Stimulated activated CD8-positive, alpha-beta memory T cell treated with anti-CD3 and anti-CD28 coated beads, Interleukin-15, amount 100 ng/mL, for 4 hours (primary cell): ENCODE measurements around the gene TIMP4.

Experiments used
- DNase-seq, 2 donors: peaks; one replicate each; pipeline ENCODE4 v3.0.0-alpha.2; 2020; ENCODE audit warnings: low read depth in 2 of 2

The TIMP4 gene

DNA sequence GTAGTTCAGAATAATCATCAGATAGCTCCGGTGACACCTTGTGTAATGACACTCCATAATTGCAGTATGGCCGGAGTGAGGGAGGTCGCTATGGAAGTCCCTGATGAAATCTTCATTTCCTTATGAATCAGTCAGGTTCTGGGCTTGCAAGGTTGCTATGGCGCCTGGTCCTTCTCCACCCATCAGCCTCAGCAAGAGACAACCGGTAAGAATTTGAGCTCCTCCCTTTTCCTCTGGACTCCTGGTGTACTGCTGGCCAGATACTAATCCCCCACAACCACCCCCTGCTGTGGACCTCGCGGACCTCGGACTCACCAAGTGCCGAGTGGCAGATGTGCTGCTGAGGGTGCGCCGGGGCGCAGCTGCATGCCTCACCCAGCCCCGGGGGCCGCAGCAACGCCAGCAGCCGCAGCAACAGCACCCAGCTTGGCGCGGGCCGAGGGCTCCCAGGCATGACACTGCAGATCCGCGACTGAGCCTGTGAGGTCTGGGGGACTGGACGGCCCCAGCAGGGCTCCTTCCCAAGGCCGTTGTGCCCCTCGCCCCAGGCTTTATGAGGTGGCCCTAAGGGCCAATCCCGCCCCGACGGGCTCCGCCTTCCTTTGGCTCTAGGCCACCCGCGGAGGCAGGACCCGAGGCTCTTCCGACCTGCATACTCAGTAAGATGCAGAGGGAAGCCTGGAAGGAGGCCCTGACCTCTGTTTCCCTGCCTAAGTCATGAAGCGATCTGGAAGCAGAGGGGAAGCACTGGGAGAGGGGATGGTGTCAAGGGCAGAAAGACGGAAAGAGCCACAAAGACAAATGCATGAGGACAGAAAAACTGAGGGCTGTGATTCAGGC lies at the start of gene TIMP4:
Gene TIMP4 (minus strand): TSS at position 526 of the 840 bp plus-strand sequence. CDS start 72 bp downstream, at position 454.
- no peak for DNase-seq

DNA sequence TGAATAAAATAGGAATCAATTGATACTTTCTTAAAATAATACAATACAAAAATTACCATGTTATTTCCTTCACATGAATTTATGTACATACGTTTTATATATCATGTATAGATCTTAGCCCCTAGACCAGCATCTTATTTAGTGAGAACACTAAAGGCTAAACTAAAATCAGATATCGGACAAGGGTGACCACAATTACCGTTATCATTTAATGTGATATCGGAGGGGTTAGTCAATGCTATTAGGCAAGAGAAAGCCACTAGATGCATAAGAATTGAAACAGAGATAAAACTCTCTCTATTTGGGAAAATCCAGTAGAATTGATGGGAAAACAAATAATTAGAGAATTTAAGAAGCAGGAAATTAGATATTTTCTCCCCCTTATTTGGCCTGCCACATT lies 46.5 kb upstream of the TIMP4 start:
- DNase-seq, result no peak

DNA sequence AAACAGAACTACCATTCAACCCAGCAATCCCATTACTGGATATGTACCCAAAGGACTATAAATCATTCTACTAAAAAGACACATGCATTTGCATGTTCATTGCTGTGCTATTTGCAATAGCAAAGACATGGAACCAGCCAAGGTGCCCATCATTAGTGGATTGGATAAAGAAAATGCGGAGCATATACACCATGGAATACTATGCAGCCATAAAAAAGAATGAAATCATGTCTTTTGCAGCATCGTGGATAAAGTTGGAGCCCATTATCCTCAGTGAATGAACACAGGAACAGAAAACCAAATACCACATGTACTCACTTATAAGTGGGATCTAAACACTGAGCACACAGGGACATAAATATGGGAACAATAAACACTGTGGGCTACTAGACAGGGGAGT lies 43.1 kb upstream of the TIMP4 start:
- no peak for DNase-seq

DNA sequence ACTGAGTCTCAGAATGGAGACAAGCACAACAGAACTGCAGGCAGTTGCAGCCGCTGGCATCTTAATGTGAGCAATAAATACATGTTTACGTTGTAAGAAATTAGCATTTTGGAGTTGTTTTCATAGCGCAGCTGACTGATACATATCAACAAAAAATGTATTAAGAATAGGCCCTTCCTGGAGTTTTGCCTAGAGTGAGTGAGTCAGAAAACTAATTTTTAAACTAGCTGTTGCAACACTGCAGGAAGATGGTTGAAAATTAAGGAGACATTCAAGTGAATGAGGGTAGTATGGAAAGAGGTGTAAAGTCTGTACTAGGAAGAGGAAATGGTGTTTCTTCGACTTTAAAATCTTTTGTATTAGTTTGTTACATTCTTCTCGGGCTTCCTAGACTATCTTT lies 39.6 kb upstream of the TIMP4 start:
- no peak for DNase-seq

DNA sequence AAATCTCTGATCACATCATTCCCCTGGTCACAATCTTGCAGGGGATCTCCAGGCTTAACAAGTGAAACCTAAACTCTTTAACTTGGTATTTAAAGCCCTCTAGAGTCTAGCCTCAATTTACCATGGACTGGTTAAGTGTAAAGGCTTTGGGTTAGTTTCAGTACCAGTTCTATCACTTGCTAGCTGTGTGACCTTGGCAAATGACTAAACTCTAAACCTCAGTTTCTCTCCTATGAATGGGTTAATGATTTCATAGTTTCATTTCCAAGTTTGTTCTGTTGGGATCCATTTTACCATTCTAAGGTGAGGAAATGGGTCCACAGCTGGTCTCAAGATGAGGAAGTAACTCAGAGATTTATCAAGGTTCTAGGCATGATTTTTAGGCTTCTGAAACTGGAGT lies 38.8 kb upstream of the TIMP4 start:
- DNase-seq, result no peak

DNA sequence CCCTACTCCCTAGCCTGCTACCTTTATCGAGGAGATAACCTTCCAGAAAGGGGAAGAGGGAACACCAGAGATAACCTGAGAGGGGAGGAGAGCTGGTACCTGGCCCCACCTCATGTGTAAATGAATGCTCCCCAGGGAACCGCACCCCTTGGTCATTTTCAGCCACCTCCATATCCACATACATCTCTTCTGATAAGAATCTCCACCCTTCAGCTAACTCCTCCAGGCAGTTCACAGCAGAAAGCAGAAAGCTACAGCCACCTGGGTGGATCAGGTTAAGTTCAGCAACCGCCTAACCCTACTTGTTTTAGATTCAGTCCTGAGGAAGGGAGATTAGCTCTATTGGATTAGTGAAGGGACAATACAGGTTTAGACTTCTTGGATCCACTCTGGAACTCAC lies 38.0 kb upstream of the TIMP4 start:
- no peak for DNase-seq

DNA sequence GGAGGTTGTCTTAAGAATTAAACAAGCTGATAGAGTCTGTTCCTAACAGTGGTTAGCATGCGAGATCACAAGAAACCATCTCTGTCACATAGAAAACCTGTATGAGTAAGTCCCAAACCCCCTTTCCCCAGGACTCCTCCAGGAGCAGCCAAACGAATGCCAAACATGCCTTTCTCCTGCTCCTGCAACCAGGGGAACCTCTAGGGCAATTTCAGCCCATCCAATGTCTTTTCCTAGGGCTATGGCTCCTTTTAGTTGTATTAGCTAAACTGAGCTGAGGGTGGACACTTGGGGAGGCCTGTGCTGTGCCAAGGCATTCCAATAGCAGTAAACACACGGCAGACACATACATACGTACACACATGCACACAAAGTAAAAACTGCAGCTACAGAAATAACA lies 36.5 kb upstream of the TIMP4 start:
- no peak for DNase-seq

DNA sequence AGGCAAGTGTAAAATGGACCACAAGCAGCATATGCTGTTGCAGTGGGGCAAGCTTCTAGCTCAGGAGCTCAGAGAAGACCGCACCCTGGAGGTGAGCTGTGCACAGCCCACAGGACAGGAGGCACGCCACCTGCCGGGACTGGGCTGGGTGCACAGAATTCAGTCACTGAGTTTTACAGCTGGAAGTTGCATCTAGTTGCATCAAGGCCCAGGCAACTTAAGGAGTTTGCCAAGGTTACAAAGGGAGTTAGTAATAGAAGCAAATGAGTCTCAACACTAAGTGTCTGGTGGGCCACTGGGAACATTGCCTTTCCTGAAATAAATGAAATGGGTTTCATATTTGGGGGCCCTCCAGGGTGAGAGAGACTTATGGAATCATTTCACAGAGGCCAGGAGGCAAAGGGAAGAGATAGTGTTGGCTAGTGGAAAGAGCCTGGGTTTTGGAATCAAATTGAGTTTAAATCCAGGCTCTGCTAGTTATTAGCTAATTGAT lies 36.0 kb upstream of the TIMP4 start:
- no peak for DNase-seq

DNA sequence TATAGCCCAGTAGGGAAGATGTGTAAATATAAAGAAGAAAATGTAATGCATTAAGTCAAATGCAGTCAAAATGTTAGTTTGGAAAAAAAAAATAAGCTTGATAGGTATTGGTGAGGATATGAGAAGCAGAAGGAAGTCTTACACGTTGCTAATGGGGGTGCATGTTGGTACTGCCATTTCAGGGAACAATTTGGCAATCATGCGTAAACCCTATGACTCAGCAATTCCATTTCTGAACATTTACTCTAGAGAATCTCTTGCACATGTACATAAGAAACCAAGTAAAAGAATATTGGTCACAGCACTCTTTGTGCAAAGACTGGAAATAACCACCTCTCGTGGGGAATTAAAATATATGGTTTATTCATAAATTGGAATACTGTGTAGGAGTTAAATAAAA lies 35.5 kb upstream of the TIMP4 start:
- DNase-seq, result no peak

DNA sequence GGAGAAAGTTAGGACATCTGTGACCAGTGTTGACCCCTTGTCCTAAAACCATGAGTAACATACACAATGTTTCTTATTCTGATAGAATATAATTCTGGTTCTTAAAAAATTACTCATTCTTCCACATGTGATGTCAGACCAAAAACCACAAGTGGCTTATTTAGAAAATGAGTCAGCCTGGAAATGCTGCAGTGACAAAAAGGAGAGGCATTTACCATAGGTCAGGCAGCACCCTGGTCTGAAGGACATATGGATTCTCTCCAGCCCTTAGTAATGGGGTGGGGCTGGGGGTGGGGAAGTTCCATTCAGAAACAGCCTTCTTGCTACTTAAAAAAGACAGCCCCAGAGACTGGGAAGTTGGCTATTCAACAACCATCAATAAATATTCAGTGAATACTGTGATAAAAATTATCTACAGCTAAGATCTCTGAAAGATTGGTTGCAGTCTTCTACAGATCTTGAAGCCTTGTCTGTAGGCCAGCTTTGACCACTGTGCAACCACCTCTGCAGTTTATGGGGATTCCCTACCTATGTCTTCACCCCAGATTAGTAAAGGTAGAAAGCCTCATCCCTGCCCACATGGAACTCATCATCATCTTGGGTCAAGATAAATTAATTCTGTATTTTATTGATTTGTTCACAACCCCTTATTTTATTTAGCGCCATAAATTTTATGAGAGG lies 34.9 kb upstream of the TIMP4 start:
- no peak for DNase-seq

DNA sequence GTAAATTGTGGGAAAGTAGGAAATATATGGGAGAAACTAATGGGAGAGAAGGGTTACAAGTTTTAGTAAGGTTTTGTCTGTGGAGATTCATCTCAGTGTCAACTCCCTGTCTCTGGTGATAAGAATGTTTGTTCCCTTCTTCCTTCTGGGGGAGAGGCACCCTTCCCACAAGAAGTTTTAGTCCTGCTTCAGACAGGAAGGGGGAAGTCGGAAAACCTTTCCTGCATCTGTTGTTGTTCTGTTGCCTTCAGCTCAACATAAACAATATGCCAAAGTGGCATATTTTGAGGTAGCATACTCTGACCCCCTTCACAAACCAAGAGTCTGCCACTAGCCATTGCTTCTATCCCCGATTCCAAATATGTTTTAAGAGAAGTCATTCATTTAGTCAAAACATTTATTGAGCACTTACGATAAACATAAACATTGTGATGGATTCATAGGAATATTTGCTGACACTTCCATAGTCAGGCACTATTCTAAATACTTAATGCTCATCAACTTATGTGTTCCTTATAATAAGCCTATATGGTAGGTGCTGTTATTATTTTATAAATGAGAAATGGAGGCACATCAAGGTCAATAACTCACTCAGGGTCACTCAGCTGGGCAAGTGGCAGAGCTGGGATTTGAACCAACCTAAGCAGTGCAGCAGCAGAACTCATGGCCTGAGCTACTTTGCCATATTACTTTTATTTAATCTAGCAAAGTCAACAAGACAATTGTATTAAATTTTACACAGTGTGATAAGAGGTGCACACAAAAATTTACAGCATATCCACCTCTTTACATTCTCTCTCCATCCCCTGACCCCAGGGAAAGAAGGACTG lies 34.2 kb upstream of the TIMP4 start:
- no peak for DNase-seq

DNA sequence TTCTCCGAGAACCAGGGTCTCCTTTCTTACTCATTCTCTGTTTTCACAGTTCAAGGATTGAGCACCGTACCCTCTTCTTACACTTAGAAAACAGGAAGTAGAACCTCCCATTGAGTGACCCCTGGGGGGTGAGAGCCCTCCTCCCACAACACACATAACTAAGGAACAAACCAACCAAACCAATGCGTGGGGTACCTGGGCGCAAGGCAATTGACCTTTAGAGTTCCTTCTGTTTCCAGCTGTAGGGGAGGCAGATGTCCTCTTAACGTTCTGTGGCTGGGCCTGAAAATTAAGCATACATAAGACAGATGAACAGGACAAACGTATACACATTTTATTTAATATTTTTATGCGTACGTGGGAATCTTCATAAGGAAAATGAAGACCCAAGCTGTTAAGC lies 33.5 kb upstream of the TIMP4 start:
- DNase-seq, result no peak

DNA sequence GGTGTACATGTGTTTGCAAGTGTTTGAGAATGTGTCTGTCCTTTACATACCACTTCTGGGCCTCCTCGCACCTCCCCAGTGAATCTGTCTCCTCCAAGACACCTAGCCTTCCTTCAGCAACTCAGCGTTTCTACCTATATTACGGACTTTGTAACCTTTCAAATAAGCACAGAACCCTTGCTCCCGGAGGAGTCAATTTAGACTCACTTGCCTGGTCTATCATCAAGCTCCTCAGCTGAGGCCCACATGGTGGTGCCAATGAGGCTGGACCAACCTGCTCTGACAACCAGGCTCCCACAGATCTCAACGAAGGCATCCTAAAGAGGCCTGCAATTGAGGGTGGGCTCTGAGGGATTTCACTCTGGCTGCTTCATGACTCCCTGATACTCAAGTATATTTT lies 32.8 kb upstream of the TIMP4 start:
- no peak for DNase-seq

DNA sequence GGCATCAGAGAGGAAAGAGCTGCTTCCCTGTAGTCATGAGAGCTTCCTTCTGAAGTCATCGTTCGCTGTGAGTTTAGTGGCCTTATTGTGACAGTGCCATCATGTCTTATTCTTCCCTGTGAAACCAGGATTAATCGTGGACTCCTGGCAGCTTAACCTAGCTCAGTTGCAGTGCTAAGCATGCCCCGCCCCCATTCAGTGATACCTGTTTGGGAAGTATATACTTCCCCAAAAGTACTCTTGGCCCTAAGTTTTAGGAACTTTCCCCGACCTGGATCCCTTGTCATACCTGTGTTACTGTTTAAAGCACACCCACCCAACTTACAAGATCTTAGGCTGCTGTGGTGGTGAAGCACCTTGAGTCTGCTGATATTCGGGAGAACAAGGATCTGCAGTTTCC lies 32.1 kb upstream of the TIMP4 start:
- no peak for DNase-seq

DNA sequence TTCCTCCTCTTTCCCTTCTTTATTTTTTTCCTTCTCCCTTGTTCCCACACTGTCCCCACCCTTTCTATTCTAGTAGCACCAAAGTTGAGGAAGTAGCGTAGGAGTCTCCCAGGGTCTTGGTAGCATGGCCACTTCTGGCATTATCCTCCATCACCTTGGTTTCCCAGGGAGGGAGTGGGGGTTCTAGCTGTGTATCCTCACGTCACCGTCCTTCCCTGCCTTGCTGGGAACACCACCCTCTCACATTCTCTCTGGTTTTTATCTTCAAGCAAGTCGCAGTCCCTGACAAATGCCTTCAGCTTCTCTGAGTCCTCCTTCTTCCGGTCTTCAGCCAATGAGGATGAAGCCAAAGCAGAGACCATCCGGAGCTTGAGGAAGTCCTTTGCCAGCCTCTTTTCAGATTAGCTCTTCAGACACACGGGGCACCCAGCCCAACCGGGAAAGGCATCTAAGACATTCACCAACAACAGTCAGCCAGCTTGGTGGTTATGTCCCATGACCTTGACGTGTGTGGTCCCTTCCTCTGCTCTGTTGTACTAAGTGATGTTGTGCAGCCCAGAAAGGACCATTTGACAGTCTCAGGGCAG lies 31.6 kb upstream of the TIMP4 start:
- no peak for DNase-seq

DNA sequence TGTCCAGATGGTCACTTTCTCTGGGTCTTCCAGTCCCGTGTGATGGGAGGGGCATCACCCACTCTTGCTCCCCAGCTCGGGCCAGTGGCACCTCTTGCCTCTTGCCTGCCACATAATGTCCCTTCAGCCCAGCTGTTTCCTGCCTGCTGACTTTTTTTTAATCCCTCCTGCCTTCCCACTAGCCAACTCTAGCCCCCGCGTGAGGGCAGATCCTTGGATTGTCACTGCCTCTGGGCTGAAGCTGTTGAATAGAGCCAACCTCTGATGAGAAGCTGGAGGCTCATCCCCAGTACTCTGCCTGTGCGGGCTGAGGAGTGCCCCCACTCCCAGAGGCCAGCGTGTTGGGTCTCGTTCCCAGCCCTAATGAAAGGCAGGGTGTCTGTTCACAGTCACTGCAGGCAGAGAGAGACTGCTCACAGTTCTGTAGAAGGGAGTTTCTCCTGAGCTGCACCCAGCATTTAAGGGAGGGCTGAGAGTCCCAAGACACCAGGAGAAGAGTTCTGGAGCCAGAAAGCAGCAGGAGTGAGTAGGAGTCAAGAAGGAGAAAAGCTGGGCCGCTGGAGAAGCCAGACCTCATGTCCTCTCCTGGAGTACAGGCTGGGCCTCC lies 30.1 kb upstream of the TIMP4 start:
- DNase-seq, result no peak

DNA sequence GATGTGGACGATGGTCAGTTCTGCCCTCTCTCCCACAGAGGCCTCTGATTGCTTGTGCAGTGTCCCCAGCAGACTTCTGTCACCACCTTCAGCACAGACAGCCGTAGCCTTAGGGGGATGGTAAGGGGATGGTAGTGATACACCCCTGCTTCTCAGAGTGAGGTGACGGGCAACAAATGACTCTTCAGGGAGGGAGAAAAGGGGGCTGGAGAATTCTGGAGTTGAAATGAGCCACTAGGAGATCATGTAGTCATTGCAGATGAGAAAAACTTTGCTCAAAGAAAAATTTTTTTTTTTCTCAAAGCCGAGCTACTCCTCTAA lies 29.6 kb upstream of the TIMP4 start:
- DNase-seq, result no peak

DNA sequence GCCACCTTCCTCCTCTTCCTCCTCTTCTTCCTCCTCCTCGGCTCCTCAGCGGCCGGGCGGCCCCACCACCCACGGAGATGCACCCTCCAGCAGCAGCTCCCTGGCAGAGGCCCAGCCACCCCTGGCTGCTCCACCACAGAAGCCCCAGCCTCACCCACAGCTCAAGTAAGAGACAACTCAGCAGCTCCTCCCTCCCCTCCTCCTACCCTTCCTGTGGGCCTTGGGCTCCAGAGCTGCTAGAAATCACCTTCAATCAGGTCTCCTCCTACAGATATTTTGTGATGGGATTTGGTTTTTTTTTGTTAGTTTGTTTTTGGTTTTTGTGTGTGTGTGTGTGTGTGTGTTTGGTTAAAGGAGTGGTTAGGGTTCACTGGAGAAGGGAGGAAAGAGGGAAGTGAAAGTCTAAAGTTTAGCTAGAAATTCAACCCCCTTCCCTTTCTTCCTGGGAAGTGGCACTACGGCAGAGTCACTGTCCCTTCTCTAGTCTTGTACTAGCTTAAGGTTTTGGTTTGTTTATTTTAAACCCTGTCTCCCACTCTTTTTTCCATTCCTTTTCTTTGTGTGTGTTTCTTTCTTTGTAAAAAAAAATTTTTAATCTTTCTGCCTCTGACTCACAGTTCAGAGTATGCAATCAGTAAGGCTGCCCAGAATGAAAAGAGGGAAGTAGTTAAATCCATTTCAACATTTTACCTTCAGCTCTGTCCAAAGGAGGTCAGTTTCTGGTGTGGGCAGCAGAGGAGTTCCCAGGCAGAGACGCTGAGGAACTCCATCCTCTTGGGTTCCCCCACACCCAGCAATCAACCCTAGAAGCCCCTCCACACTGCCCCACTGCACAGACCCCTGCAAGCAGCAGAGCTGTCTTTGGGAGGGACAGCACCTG lies 29.0 kb upstream of the TIMP4 start:
- DNase-seq, result peak; percentile 9 to 20

DNA sequence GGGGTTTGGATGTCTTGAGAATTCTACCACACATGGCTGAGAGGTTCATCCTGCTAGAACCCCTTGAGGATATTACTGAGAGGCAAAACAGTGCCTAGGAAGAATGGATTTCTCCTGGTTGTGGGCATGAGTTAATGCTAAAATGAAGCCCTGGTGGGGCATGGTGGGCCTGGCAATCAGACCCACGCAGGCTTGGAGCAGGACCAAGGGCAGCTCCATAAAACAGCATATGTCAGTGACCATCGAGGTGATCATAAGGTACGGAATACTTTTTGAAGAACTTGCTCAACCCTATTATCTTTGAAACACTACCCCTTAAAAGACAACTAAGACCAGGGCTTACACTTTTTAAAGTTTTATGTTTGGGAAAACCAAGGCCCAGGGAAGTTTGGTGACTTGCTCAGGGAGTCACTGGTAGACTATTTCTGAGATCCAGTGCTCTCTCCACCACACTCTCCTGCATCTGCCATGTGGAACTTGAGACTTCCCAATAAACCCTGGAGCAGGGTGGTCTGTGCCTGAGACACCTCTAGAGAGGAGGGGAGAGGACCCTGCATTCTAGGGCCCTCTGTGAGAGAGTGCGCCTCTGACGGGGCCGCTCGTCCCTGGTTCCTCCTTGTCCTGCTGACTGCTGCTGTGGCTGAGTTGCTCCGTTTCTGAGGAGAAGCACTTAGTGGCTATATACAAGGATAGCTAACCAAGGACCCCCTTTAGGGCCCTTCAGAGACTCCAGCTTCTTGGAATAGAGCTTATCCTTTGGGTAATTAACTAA lies 28.0 kb upstream of the TIMP4 start:
- no peak for DNase-seq

DNA sequence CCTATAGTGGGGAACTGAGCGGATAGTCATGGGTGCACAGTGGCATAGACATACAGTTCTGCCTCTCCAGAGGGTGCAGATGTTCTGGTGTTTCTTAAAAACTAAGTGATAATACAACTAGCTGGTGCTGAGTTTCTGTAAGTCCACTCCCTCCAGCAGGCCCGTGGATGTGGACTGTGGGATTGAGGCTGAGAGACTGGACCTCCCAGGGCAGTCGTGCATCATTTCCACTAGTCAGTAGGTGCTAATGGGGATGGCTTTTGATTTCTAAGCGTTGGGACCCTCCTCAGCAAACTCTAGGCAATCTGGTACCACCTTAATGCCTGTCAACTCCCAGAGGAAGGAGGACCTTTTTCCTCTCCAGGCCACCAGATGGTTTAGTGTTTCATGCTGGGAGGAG lies 27.3 kb upstream of the TIMP4 start:
- no peak for DNase-seq
